Left lung (tissue), 10 donors: ENCODE results near the gene GRAP2. TPM values are rescaled to one million over a fixed set of nuclear protein-coding genes. Genes with fewer than 3 reads are reported as not detected.

Experiments used
- ATAC-seq: fragments of 200-7000 bp; cut with Tn5 transposase; one replicate; pipeline ENCODE4 v1.9.1; 2020; ENCODE audit warnings: moderate library complexity
- DNase-seq, 4 donors: peaks; one replicate each; pipeline ENCODE4 v3.0.0-alpha.2; 2013 to 2020
- H3K27ac ChIP-seq, 2 donors: fragments of 200-600 bp; sonication (generic) in 1 of 2; one replicate each; pipeline versions ENCODE4 v1.5.0 to v1.8.0; 2020 to 2021
- H3K27me3 ChIP-seq, 2 donors: fragments of 200-600 bp; sonication (generic) in 1 of 2; one replicate each; pipeline versions ENCODE4 v1.5.0 to v1.8.0; 2020 to 2021
- H3K36me3 ChIP-seq, 2 donors: fragments of 200-600 bp; sonication (generic) in 1 of 2; one replicate each; pipeline versions ENCODE4 v1.5.0 to v1.8.0; 2020 to 2021
- H3K4me1 ChIP-seq, 2 donors: fragments of 200-600 bp; one replicate each; pipeline ENCODE4 v1.8.0; 2021
- H3K4me3 ChIP-seq, 2 donors: fragments of 200-600 bp; sonication (generic) in 1 of 2; one replicate each; pipeline versions ENCODE4 v1.5.0 to v1.8.0; 2020 to 2021; ENCODE audit warnings: mild to moderate bottlenecking in 1 of 2
- H3K9me3 ChIP-seq, 2 donors: fragments of 200-600 bp; sonication (generic) in 1 of 2; one replicate each; pipeline versions ENCODE4 v1.5.0 to v1.8.0; 2020 to 2021
- CTCF ChIP-seq, 2 donors: fragments of 200-600 bp; sonication (generic) in 1 of 2; IDR thresholded peaks; one replicate each; pipeline versions ENCODE4 v1.5.0 to v1.8.0; 2021; ENCODE audit warnings: antibody characterized with exemption in 2 of 2
- intact Hi-C, 2 donors: fragments of 100-400 bp; cut with DNase I; formaldehyde crosslinking; loops; one replicate each; pipeline versions ENCODE4 v1.11.2 to v1.14.2; 2022
- polyA plus RNA-seq, 6 donors: library from polyadenylated mRNA; unstranded; fragments of 120-200 nt; gene quantifications; one replicate each; pipeline ENCODE4 v1.2.1, GENCODE V29; 2013; ENCODE audit not compliant: insufficient read length in 6 of 6
- total RNA-seq, 2 donors: library from RNA; stranded (reverse); fragmentation: NEBNext Ultra II Directional; extraction: Animal tissue kit (Norgen Biotek cat#: 25700); gene quantifications; one replicate each; pipeline ENCODE4 v1.2.1, GENCODE V29; 2021
- donor health status: DM: no; HTN: yes; CAD: no.
- donor health status: DM: no; HTN: no; CAD: no.

Gene GRAP2
- total and polyA plus RNA-seq, 8 donors = 1.5 to 3.4 (median 2.1) TPM

- peaks cover 0 to 27% of the 10 kb centered on the region in 2 donors for H3K4me1 ChIP-seq
- intact Hi-C loops = no loop called here
- no peak for ATAC-seq
- H3K27me3 ChIP-seq = peaks cover 11 to 52% of the 10 kb centered on the region in 2 donors
- H3K27ac ChIP-seq = no peak overlapping the region
- no peaks in the 10 kb centered on the region for H3K36me3 ChIP-seq
- no peak for DNase-seq
- H3K9me3 ChIP-seq = no peaks in the 10 kb centered on the region
- TF ChIP-seq CTCF (IDR thresholded peaks at IDR 0.05) = no peak
- no peak overlapping the region for H3K4me3 ChIP-seq
Observed at GRCh38 chr22:40010746-40011145, 109.9 kb downstream of the GRAP2 start.

GRCh38 chr22:40014667-40015248 is 113.9 kb downstream of the GRAP2 start:
- Histone ChIP-seq H3K27ac (no peak overlapping the region), H3K4me3 (no peak overlapping the region), H3K36me3 (no peaks in the 10 kb centered on the region), H3K27me3 (peaks cover 3 to 38% of the 10 kb centered on the region in 2 donors), H3K9me3 (no peaks in the 10 kb centered on the region), H3K4me1 (peaks cover 0 to 6% of the 10 kb centered on the region in 2 donors)
- no peak for ATAC-seq
- no peak for DNase-seq
- TF ChIP-seq CTCF (IDR thresholded peaks at IDR 0.05) = no peak
- intact Hi-C loops = no loop called here

- no peak overlapping the region for H3K4me3 ChIP-seq
- H3K27me3 ChIP-seq = peaks cover 0 to 31% of the 10 kb centered on the region in 2 donors
- ATAC-seq = no peak
- TF ChIP-seq CTCF (IDR thresholded peaks at IDR 0.05) = no peak
- DNase-seq = no peak
- H3K27ac ChIP-seq = no peak overlapping the region
- no peaks in the 10 kb centered on the region for H3K36me3 ChIP-seq
- no peaks in the 10 kb centered on the region for H3K9me3 ChIP-seq
- no peaks in the 10 kb centered on the region for H3K4me1 ChIP-seq
- intact Hi-C loops = no loop called here
Observed at GRCh38 chr22:40015358-40015976, 114.6 kb downstream of the GRAP2 start.

- Histone ChIP-seq H3K27ac (no peak overlapping the region), H3K4me3 (no peak overlapping the region), H3K36me3 (no peaks in the 10 kb centered on the region), H3K9me3 (no peaks in the 10 kb centered on the region), H3K27me3 (peaks cover 0 to 8% of the 10 kb centered on the region in 2 donors), H3K4me1 (no peaks in the 10 kb centered on the region)
- no peak for DNase-seq
- no peak for TF ChIP-seq CTCF (IDR thresholded peaks at IDR 0.05)
- intact Hi-C loops = no loop called here
- no peak for ATAC-seq
Observed at GRCh38 chr22:40018051-40018450, 117.2 kb downstream of the GRAP2 start.

GRCh38 chr22:40019100-40019499 is 118.2 kb downstream of the GRAP2 start:
- Histone ChIP-seq H3K4me1 (no peaks in the 10 kb centered on the region), H3K27me3 (peaks cover 0 to 8% of the 10 kb centered on the region in 2 donors), H3K27ac (no peak overlapping the region), H3K4me3 (no peak overlapping the region), H3K36me3 (no peaks in the 10 kb centered on the region), H3K9me3 (no peaks in the 10 kb centered on the region)
- intact Hi-C loops = no loop called here
- ATAC-seq (no peak), DNase-seq (no peak)
- no peak for TF ChIP-seq CTCF (IDR thresholded peaks at IDR 0.05)
